K562 (cell line): Measurements from ENCODE around the gene UHMK1. TPM values are rescaled to one million over a fixed set of nuclear protein-coding genes. Genes with fewer than 3 reads are reported as not detected.

Source experiments
- ATAC-seq: fragments of 200-7000 bp; cut with Tn5 transposase; 3 replicates; pipeline ENCODE4 v1.9.1; 2020; ENCODE audit warnings: moderate library complexity
- BruUV-seq: library from RNA; stranded (reverse); fragments of 400-500 nt; replicated peaks from 2 replicates; lab custom pipeline; 2021; lab: Mats Ljungman, UMichigan
- CTCF ChIA-PET: fragments of 300-600 bp; formaldehyde crosslinking; extraction: SDS; loops from one replicate; lab custom pipeline; 2021; ENCODE audit warnings: low intra/inter-chr PET ratio; lab: Yijun Ruan, JAX
- POLR2A ChIA-PET: fragments of 300-600, 350-650 bp; sonication (Branson Sonifier 250); formaldehyde crosslinking; extraction: SDS; loops from one replicate; lab custom pipeline; 2021; ENCODE audit warnings: antibody characterized with exemption, inconsistent platforms; lab: Yijun Ruan, JAX
- DNase-seq, 4 experiments: peaks; one replicate each; pipeline versions ENCODE4 v3.0.0 to v3.0.0-alpha.2; 2011 to 2018; ENCODE audit warnings: low spot score in 3 of 4, mixed read lengths in 3 of 4; ENCODE audit errors: extremely low read depth in 1 of 4
- FAIRE-seq: peaks from 2 replicates; lab custom pipeline; 2011; peaks lifted over from hg19 to GRCh38; lab: Jason Lieb, UNC
- H2AFZ ChIP-seq: 2 replicates; pipeline ENCODE4 v1.6.0; 2011; ENCODE audit warnings: low read depth, low read length, control low read depth, inconsistent platforms
- H3K27ac ChIP-seq: fragments of 200-600 bp; 3 replicates; pipeline ENCODE4 v1.8.0; 2011; ENCODE audit warnings: low read depth, mild to moderate bottlenecking, control low read depth, inconsistent platforms, low read length, moderate library complexity, mixed read lengths; ENCODE audit errors: extremely low read depth
- H3K27me3 ChIP-seq, 2 experiments: fragments of 300-600 bp in 1 of 2; 2 replicates in 1 of 2; 3 replicates in 1 of 2; pipeline versions ENCODE4 v1.6.0 to v1.8.0; 2011; ENCODE audit warnings: inconsistent platforms in 2 of 2, low read length in 2 of 2, mild to moderate bottlenecking in 1 of 2, mixed read lengths in 1 of 2, moderate library complexity in 1 of 2; ENCODE audit not compliant: control insufficient read depth in 2 of 2, insufficient read depth in 2 of 2
- H3K36me3 ChIP-seq: fragments of 300-600 bp; 3 replicates; pipeline ENCODE4 v1.8.0; 2011; ENCODE audit warnings: mild to moderate bottlenecking, low read length, inconsistent platforms; ENCODE audit not compliant: control insufficient read depth, insufficient read depth
- H3K4me1 ChIP-seq, 2 experiments: fragments of 200-600 bp in 1 of 2; replicated peaks in 1 of 2; 2 replicates in 1 of 2; 3 replicates in 1 of 2; pipeline versions ENCODE4 v1.5.1 to v1.8.0; 2011; ENCODE audit warnings: inconsistent platforms in 2 of 2, low read length in 2 of 2, mild to moderate bottlenecking in 1 of 2, mixed read lengths in 1 of 2, moderate library complexity in 1 of 2; ENCODE audit not compliant: control insufficient read depth in 2 of 2, insufficient read depth in 2 of 2
- H3K4me2 ChIP-seq: 2 replicates; pipeline ENCODE4 v1.6.1; 2011; ENCODE audit warnings: low read length, control low read depth, inconsistent platforms, mixed read lengths; ENCODE audit not compliant: insufficient read depth
- H3K4me3 ChIP-seq: fragments of 200-600 bp; sonication (generic), shearing (Covaris generic); 2 replicates; pipeline ENCODE4 v1.5.1; 2016; ENCODE audit warnings: control low read depth, inconsistent platforms
- H3K79me2 ChIP-seq: fragments of 200-600 bp; 3 replicates; pipeline ENCODE4 v1.8.0; 2011; ENCODE audit warnings: low read length, inconsistent platforms; ENCODE audit not compliant: control insufficient read depth, insufficient read depth
- H3K9ac ChIP-seq, 2 experiments: 2 replicates each; pipeline versions ENCODE4 v1.6.0 to v1.6.1; 2011; ENCODE audit warnings: low read depth in 2 of 2, low read length in 2 of 2, control low read depth in 1 of 2, inconsistent platforms in 1 of 2, mild to moderate bottlenecking in 1 of 2, mixed read lengths in 1 of 2; ENCODE audit not compliant: insufficient read depth in 1 of 2
- H3K9me1 ChIP-seq: one replicate; pipeline ENCODE4 v1.6.0; 2011; ENCODE audit warnings: inconsistent platforms, mild to moderate bottlenecking, low read length, moderate library complexity; ENCODE audit not compliant: control insufficient read depth, insufficient read depth
- H3K9me3 ChIP-seq: replicated peaks from 2 replicates; pipeline ENCODE4 v1.5.1; 2011; ENCODE audit warnings: low read depth, low read length, inconsistent platforms; ENCODE audit not compliant: control insufficient read depth, insufficient read depth
- H4K20me1 ChIP-seq: replicated peaks from 2 replicates; pipeline ENCODE4 v1.6.1; 2011; ENCODE audit warnings: low read length, inconsistent platforms, mixed read lengths; ENCODE audit not compliant: control insufficient read depth, insufficient read depth
- MED1 ChIP-seq: sonication (generic); formaldehyde crosslinking; IDR thresholded peaks from 2 replicates; pipeline ENCODE4 v1.8.1; 2023; ENCODE audit warnings: missing genetic modification reagents, borderline replicate concordance
- WGBS: fragments of 100-300 bp; shearing (Covaris generic); methylation state at CpG from one replicate; pipeline ENCODE4 v1.1.6; 2016; ENCODE audit warnings: low coverage, mixed read lengths; ENCODE audit not compliant: insufficient coverage; ENCODE audit errors: missing lambda C conversion rate; 5-methylcytosine and 5-hydroxymethylcytosine counted together
- in situ Hi-C: fragments of 300-500 bp; cut with MboI; formaldehyde crosslinking; loops from 4 replicates; pipeline ENCODE4 v1.15.0; 2018; ENCODE audit warnings: inconsistent platforms, mixed read lengths
- intact Hi-C: fragments of 100-400 bp; cut with micrococcal nuclease; formaldehyde crosslinking; loops from 2 replicates; pipeline ENCODE4 v1.14.2; 2022
- polyA plus RNA-seq, 8 experiments: library from polyadenylated mRNA; depleted of rRNA in 4 of 8; stranded (reverse) in 5 of 8; unstranded in 3 of 8; fragments of >200 nt; fragmentation: Nextera tagmentation in 2 of 8; fragmentation: Illumina TruSeq in 1 of 8; extraction: Ambion mirVana in 2 of 8; extraction: Trizol in 1 of 8; gene quantifications; 2 replicates each; pipeline versions ENCODE4 v1.2.1 to v1.2.3, GENCODE V29; 2011 to 2014; ENCODE audit warnings: inconsistent platforms in 1 of 8, missing spikeins in 1 of 8
- total RNA-seq, 7 experiments: library from RNA; depleted of rRNA in 6 of 7; stranded (reverse); fragments of >200 nt in 6 of 7; fragmentation: Illumina TruSeq in 2 of 7; extraction: Trizol in 2 of 7; gene quantifications; 2 replicates each; pipeline versions ENCODE4 v1.2.1 to v1.2.3, GENCODE V29; 2011 to 2021; ENCODE audit warnings: low replicate concordance in 1 of 7
- TF ChIP-seq, protein P1 (sequence below): fragments of 450-650 bp; IDR thresholded peaks from 2 replicates; pipeline ENCODE4 v1.6.1; 2016; ENCODE audit warnings: mild to moderate bottlenecking
- TF ChIP-seq, protein P2 (sequence below): fragments of 450-650 bp; IDR thresholded peaks from 2 replicates; pipeline ENCODE4 v1.6.1; 2018; ENCODE audit warnings: mild to moderate bottlenecking, low read depth; ENCODE audit not compliant: partially characterized antibody

The UHMK1 gene
- total and polyA plus RNA-seq, 9 of the 15 experiments (the other 6 are each of a cell fraction or from before 2014, with no cell fraction given), result 13.1 to 72.4 (median 38.3) TPM

DNA sequence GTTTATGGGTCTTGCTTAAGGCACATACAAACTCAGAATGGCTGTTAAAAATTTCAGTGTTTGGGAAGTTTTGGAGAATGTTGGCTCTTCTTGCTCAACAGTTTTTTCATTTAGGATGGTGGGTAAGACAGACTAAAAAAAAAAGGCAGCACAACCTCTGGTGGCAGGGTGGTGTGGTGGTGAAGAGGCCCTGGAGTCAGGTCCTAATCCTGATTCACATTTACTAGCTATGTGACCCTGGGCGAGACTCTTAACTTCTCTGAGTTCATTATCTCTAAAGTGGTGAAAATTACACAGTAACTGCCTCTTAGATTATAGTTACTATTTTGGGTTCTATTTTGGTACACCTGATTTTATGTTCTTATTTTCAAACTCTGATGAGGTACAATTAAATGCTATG, 75.5 kb downstream of the UHMK1 start (continued):
- TF ChIP-seq, protein P1, sequence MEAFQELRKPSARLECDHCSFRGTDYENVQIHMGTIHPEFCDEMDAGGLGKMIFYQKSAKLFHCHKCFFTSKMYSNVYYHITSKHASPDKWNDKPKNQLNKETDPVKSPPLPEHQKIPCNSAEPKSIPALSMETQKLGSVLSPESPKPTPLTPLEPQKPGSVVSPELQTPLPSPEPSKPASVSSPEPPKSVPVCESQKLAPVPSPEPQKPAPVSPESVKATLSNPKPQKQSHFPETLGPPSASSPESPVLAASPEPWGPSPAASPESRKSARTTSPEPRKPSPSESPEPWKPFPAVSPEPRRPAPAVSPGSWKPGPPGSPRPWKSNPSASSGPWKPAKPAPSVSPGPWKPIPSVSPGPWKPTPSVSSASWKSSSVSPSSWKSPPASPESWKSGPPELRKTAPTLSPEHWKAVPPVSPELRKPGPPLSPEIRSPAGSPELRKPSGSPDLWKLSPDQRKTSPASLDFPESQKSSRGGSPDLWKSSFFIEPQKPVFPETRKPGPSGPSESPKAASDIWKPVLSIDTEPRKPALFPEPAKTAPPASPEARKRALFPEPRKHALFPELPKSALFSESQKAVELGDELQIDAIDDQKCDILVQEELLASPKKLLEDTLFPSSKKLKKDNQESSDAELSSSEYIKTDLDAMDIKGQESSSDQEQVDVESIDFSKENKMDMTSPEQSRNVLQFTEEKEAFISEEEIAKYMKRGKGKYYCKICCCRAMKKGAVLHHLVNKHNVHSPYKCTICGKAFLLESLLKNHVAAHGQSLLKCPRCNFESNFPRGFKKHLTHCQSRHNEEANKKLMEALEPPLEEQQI, result no peak
- TF ChIP-seq, protein P2, sequence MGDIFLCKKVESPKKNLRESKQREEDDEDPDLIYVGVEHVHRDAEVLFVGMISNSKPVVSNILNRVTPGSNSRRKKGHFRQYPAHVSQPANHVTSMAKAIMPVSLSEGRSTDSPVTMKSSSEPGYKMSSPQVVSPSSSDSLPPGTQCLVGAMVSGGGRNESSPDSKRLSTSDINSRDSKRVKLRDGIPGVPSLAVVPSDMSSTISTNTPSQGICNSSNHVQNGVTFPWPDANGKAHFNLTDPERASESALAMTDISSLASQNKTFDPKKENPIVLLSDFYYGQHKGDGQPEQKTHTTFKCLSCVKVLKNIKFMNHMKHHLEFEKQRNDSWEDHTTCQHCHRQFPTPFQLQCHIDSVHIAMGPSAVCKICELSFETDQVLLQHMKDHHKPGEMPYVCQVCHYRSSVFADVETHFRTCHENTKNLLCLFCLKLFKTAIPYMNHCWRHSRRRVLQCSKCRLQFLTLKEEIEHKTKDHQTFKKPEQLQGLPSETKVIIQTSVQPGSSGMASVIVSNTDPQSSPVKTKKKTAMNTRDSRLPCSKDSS, result no peak

DNA sequence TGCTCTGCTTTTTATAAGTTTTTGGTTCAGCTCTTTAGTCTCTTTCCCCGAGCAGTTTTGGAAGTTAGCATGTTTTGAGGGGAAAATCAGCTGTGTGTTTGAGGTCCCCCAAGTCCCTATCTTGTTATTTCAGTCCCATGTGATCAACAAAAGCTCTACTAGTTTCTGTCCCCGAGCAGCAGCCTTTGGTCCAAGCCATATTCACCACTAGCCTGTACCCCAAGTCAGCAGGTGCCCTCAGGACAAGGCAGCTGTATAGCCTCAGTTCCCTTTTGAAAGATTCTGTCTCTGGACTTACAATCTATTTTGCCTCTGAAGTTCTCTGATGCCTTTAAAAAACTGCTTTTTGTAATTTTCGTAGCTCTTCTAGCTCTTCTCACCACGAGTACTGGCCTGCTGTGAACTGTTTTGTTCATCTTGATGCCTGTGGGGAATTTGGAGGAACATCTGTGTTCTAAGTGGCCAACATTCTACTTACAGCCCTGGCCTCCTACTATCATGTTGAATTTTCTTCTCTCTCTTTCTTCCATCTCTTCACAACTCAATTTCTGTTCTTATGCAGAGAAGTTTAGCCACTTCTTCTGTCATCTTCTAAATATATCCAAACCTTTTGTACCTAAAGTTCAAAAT, 80.6 kb downstream of the UHMK1 start:
- WGBS, result 84% methylated on average over 4 of the region's 4 CpGs
- in situ Hi-C loops, result no loop called here
- TF ChIP-seq MED1 (CRISPR knock-in tag), result no peak
- intact Hi-C loops, result no loop called here
- Histone ChIP-seq H3K36me3 (peaks cover 86% of the 10 kb centered on the region), H3K27me3 (no peaks in the 10 kb centered on the region), H3K9me1 (no peaks in the 10 kb centered on the region), H3K4me2 (no peak overlapping the region), H3K4me3 (no peak overlapping the region), H3K4me1 (no peaks in the 10 kb centered on the region), H3K79me2 (peaks cover 65% of the 10 kb centered on the region), H3K9me3 (no peaks in the 10 kb centered on the region), H2AFZ (no peak overlapping the region), H3K9ac (no peak overlapping the region), H3K27ac (no peak overlapping the region), H4K20me1 (no peaks in the 10 kb centered on the region; the same call in 1 of the 2 replicates)
- FAIRE-seq, result no peak
- ATAC-seq, result no peak
- no peak for DNase-seq
- no TSS peak for BruUV-seq
- POLR2A ChIA-PET, result interaction anchor here (1.4 to 5.3 kb wide), 6 partner anchors 10 to 50 kb away, joined by 3 to 35 read pairs (median 6); partner anchors contain the start of gene UAP1
- CTCF ChIA-PET, result no interaction called here
